Osteoblast (primary cell): Measurements from ENCODE around the gene SPTBN5. TPM values are rescaled to one million over a fixed set of nuclear protein-coding genes. Genes with fewer than 3 reads are reported as not detected.

Experiments
- DNase-seq: peaks from one replicate; pipeline ENCODE4 v3.0.0; 2011; ENCODE audit warnings: low spot score, mixed read lengths; ENCODE audit not compliant: insufficient read length; ENCODE audit errors: missing footprints
- H2AFZ ChIP-seq: 2 replicates; pipeline ENCODE4 v1.6.0; 2011; ENCODE audit warnings: mild to moderate bottlenecking, low read length
- H3K27ac ChIP-seq: 2 replicates; pipeline ENCODE4 v1.5.1; 2011; ENCODE audit warnings: mild to moderate bottlenecking, low read depth, low read length, moderate library complexity
- H3K27me3 ChIP-seq: 2 replicates; pipeline ENCODE4 v1.6.0; 2012; ENCODE audit warnings: mild to moderate bottlenecking, control low read depth, inconsistent platforms, low read length, moderate library complexity; ENCODE audit not compliant: insufficient read depth
- H3K36me3 ChIP-seq: 2 replicates; pipeline ENCODE4 v1.5.1; 2011; ENCODE audit warnings: mild to moderate bottlenecking, low read length, control low read depth, moderate library complexity; ENCODE audit not compliant: insufficient read depth
- H3K4me1 ChIP-seq: 2 replicates; pipeline ENCODE4 v1.5.1; 2011; ENCODE audit warnings: mild to moderate bottlenecking, low read length, control low read depth, moderate library complexity; ENCODE audit not compliant: insufficient read depth
- H3K4me2 ChIP-seq: 2 replicates; pipeline ENCODE4 v1.6.0; 2011; ENCODE audit warnings: mild to moderate bottlenecking, low read length; ENCODE audit not compliant: insufficient read depth
- H3K4me3 ChIP-seq: fragments of 200-600 bp; sonication (generic); 3 replicates; pipeline ENCODE4 v1.5.1; 2012; ENCODE audit warnings: mild to moderate bottlenecking, low read length, inconsistent platforms; ENCODE audit not compliant: insufficient read depth
- H3K79me2 ChIP-seq: 2 replicates; pipeline ENCODE4 v1.6.0; 2012; ENCODE audit warnings: mild to moderate bottlenecking, low read length, control low read depth, inconsistent platforms; ENCODE audit not compliant: insufficient read depth
- H3K9me3 ChIP-seq: 2 replicates; pipeline ENCODE4 v1.5.1; 2011; ENCODE audit warnings: low read depth, low read length, control low read depth
- H4K20me1 ChIP-seq: 2 replicates; pipeline ENCODE4 v1.6.0; 2012; ENCODE audit warnings: mild to moderate bottlenecking, low read length, control low read depth; ENCODE audit not compliant: insufficient read depth
- CTCF ChIP-seq: IDR thresholded peaks from 2 replicates; pipeline ENCODE4 v1.5.1; 2011; ENCODE audit warnings: mild to moderate bottlenecking, low read depth, low read length, moderate library complexity; ENCODE audit errors: extremely low read depth
- total RNA-seq: library from RNA; depleted of rRNA; stranded (reverse); fragments of >200 nt; gene quantifications from 2 replicates; pipeline ENCODE4 v1.2.3, GENCODE V29; 2012

SPTBN5 gene
- total RNA-seq, result under 0.01 and 0.36 TPM in 2 replicates

GRCh38 chr15:41893422-41894250 lies at the start of gene SPTBN5:
Gene SPTBN5, minus strand, starts transcription at chr15:41894053. Its CDS starts 556 bp downstream, at chr15:41893497.
- Histone ChIP-seq H3K27ac (no peak within 1 kb of the TSS), H2AFZ (peak within 1 kb of the TSS; percentile 62), H3K4me2 (peak within 1 kb of the TSS; percentile 70)

GRCh38 chr15:41942886-41943285 lies 49.0 kb upstream of the SPTBN5 start:
- H3K27ac ChIP-seq, result no peak overlapping the region
- H3K4me1 ChIP-seq, result peaks cover 39% of the 10 kb centered on the region
- no peaks in the 10 kb centered on the region for H3K9me3 ChIP-seq
- peaks cover 8% of the 10 kb centered on the region for H3K36me3 ChIP-seq
- TF ChIP-seq CTCF, result no peak
- DNase-seq, result no peak
- no peak overlapping the region for H2AFZ ChIP-seq
- no peaks in the 10 kb centered on the region for H4K20me1 ChIP-seq
- no peaks in the 10 kb centered on the region for H3K27me3 ChIP-seq
- H3K4me2 ChIP-seq, result no peak overlapping the region
- H3K79me2 ChIP-seq, result peaks cover 40% of the 10 kb centered on the region
- H3K4me3 ChIP-seq, result no peak overlapping the region

More at GRCh38 chr15:41893422-41894250, at the start of gene SPTBN5:
- H4K20me1 ChIP-seq, result no peaks in the 10 kb centered on the region
- DNase-seq, result peak; percentile 70
- TF ChIP-seq CTCF, result no peak
- H3K79me2 ChIP-seq, result no peaks in the 10 kb centered on the region
- no peaks in the 10 kb centered on the region for H3K9me3 ChIP-seq
- H3K4me1 ChIP-seq, result peaks cover 13% of the 10 kb centered on the region
- H3K4me3 ChIP-seq, result peak within 1 kb of the TSS; percentile 45
- H3K27me3 ChIP-seq, result no peaks in the 10 kb centered on the region
- peaks cover 5% of the 10 kb centered on the region for H3K36me3 ChIP-seq

- H3K4me2 ChIP-seq, result no peak overlapping the region
- H3K36me3 ChIP-seq, result peaks cover 8% of the 10 kb centered on the region
- H2AFZ ChIP-seq, result no peak overlapping the region
- H3K9me3 ChIP-seq, result no peaks in the 10 kb centered on the region
- DNase-seq, result no peak
- H3K27ac ChIP-seq, result no peak overlapping the region
- peaks cover 31% of the 10 kb centered on the region for H3K79me2 ChIP-seq
- H4K20me1 ChIP-seq, result no peaks in the 10 kb centered on the region
- H3K27me3 ChIP-seq, result no peaks in the 10 kb centered on the region
- peaks cover 39% of the 10 kb centered on the region for H3K4me1 ChIP-seq
- TF ChIP-seq CTCF, result no peak
- H3K4me3 ChIP-seq, result no peak overlapping the region
Observed at GRCh38 chr15:41941644-41942415, 48.0 kb upstream of the SPTBN5 start.

GRCh38 chr15:41940441-41940857 lies 46.6 kb upstream of the SPTBN5 start:
- no peaks in the 10 kb centered on the region for H3K27me3 ChIP-seq
- H3K4me1 ChIP-seq, result peaks cover 40% of the 10 kb centered on the region
- H3K4me3 ChIP-seq, result no peak overlapping the region
- no peaks in the 10 kb centered on the region for H3K9me3 ChIP-seq
- peaks cover 8% of the 10 kb centered on the region for H3K36me3 ChIP-seq
- H3K79me2 ChIP-seq, result peaks cover 20% of the 10 kb centered on the region
- no peak overlapping the region for H2AFZ ChIP-seq
- H3K4me2 ChIP-seq, result peak overlapping the region; percentile 37
- peak; percentile 91 for DNase-seq
- TF ChIP-seq CTCF, result no peak
- peak overlapping the region; percentile 40 for H3K27ac ChIP-seq
- no peaks in the 10 kb centered on the region for H4K20me1 ChIP-seq
